Measurements from ENCODE around the gene RAMP2. TPM values are rescaled to one million over a fixed set of nuclear protein-coding genes. Genes with fewer than 3 reads are reported as not detected.

The RAMP2 gene
- total and polyA plus RNA-seq, 2 of the 13 experiments (the other 11 are each of a cell fraction or from before 2014, with no cell fraction given): 1.4 to 5.2 TPM

GRCh38 chr17:42773290-42774035 is 12.4 kb downstream of the RAMP2 start, which contains the start of gene VPS25 (continued):
- no peak for TF ChIP-seq ZNF660 (CRISPR knock-in tag; IDR thresholded peaks at IDR 0.05; ENCODE audit: borderline replicate concordance, low read depth)
- TF ChIP-seq BORCS8-MEF2B (CRISPR knock-in tag; IDR thresholded peaks at IDR 0.05): peak; percentile 94
- no peak for TF ChIP-seq JDP2 (CRISPR knock-in tag; IDR thresholded peaks at IDR 0.05; ENCODE audit: borderline replicate concordance)
- TF ChIP-seq ASH2L (IDR thresholded peaks at IDR 0.05; ENCODE audit: insufficient read length, low read depth, low read length): peak; percentile 98
- no peak for TF ChIP-seq TRIM24 (CRISPR knock-in tag; IDR thresholded peaks at IDR 0.05)
- TF ChIP-seq FOXM1 (CRISPR knock-in tag; IDR thresholded peaks at IDR 0.05): peak; percentile 67; the same call in 1 of the 2 replicates
- TF ChIP-seq ZNF292 (CRISPR knock-in tag; IDR thresholded peaks at IDR 0.05; ENCODE audit: borderline replicate concordance, low read depth): no peak
- TF ChIP-seq ZNF546 (CRISPR knock-in tag; conservative IDR thresholded peaks at IDR 0.05): 0 out of 2 replicates have a peak, but pooled peaks have one; percentile 57
- peak; percentile 17; the same call in 1 of the 2 replicates for TF ChIP-seq MEIS2 (CRISPR knock-in tag; IDR thresholded peaks at IDR 0.05)
- peak; percentile 94 for TF ChIP-seq MIXL1 (CRISPR knock-in tag; IDR thresholded peaks at IDR 0.05)
- TF ChIP-seq ZNF883 (CRISPR knock-in tag; IDR thresholded peaks at IDR 0.05; ENCODE audit: not compliant biosample characterization): peak; percentile 95
- TF ChIP-seq ZNF687 (CRISPR knock-in tag; IDR thresholded peaks at IDR 0.05): peak; percentile 94
- peak; percentile 100 for TF ChIP-seq KDM5A (IDR thresholded peaks at IDR 0.05; ENCODE audit: borderline replicate concordance, low read length)
- TF ChIP-seq GABPB1 (CRISPR knock-in tag; IDR thresholded peaks at IDR 0.05): peak; percentile 99
- peak; percentile 87; the same call in 1 of the 2 replicates for TF ChIP-seq ZFP91 (CRISPR knock-in tag; IDR thresholded peaks at IDR 0.05; ENCODE audit: borderline replicate concordance)
- peak; percentile 86 for TF ChIP-seq ZNF891 (CRISPR knock-in tag; IDR thresholded peaks at IDR 0.05)
- TF ChIP-seq KLF11 (CRISPR knock-in tag; IDR thresholded peaks at IDR 0.05): peak; percentile 98
- TF ChIP-seq, protein P1, sequence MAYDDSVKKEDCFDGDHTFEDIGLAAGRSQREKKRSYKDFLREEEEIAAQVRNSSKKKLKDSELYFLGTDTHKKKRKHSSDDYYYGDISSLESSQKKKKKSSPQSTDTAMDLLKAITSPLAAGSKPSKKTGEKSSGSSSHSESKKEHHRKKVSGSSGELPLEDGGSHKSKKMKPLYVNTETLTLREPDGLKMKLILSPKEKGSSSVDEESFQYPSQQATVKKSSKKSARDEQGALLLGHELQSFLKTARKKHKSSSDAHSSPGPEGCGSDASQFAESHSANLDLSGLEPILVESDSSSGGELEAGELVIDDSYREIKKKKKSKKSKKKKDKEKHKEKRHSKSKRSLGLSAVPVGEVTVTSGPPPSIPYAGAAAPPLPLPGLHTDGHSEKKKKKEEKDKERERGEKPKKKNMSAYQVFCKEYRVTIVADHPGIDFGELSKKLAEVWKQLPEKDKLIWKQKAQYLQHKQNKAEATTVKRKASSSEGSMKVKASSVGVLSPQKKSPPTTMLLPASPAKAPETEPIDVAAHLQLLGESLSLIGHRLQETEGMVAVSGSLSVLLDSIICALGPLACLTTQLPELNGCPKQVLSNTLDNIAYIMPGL (CRISPR knock-in tag; IDR thresholded peaks at IDR 0.05; ENCODE audit: borderline replicate concordance in 1 of 2, low read depth in 1 of 2): peak; percentile 93 to 94
- peak; percentile 39; the same call in 1 of the 2 replicates for TF ChIP-seq ZNF296 (CRISPR knock-in tag; conservative IDR thresholded peaks at IDR 0.05)
- peak; percentile 79; the same call in 1 of the 2 replicates for TF ChIP-seq SRY (CRISPR knock-in tag; IDR thresholded peaks at IDR 0.05)
- no peak for TF ChIP-seq HDAC6 (IDR thresholded peaks at IDR 0.05; ENCODE audit: low read depth, low read length)
